Measurements from ENCODE around the gene TPRX1. TPM values are rescaled to one million over a fixed set of nuclear protein-coding genes. Genes with fewer than 3 reads are reported as not detected.

Gene TPRX1
- total RNA-seq, 1 experiment from 2014 or later: not detected

DNA sequence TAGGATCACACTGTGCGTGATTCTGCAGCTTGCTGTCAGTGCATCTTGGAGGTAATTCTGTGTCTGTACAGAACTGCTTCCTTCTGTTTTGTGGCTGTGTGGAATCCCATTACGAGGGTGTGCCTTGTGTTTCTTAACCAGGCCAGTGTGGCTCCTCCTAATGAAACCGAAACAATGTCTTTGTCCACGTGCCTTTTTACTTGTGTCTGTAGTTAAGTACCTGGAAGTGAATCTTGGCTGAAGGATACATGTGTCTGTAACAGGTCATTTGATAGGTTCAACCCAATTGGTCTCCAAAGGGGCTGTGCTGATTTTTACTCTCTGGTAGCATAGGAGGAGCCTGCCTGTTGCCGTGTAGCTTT, 45.9 kb downstream of the TPRX1 start:
- TF ChIP-seq CTCF (conservative IDR thresholded peaks at IDR 0.05; ENCODE audit: low read depth, low read length) (no peak), EZH2 (IDR thresholded peaks at IDR 0.05; ENCODE audit: borderline replicate concordance, low read depth, low read length, poor library complexity, severe bottlenecking) (no peak)
- BruUV-seq (replicated peaks): no TSS peak
- H3K36me3 ChIP-seq (ENCODE audit: insufficient read depth, low read length, poor library complexity, severe bottlenecking): peaks cover 41% of the 10 kb centered on the region
- ChIA-PET POLR2A (ENCODE audit: low non-redundant PET) (no interaction called here), CTCF (no interaction called here)
- intact Hi-C loops (cut with micrococcal nuclease; ENCODE audit: unreplicated experiment): no loop called here
- DNase-seq (ENCODE audit: low spot score): no peak
- no peaks in the 10 kb centered on the region for H3K27me3 ChIP-seq (replicated peaks; ENCODE audit: insufficient read depth, low read depth, low read length, poor library complexity)
- H3K4me3 ChIP-seq (ENCODE audit: low read depth, low read length, poor library complexity, severe bottlenecking): no peak overlapping the region
- H3K27ac ChIP-seq (ENCODE audit: low read depth, low read length, poor library complexity, severe bottlenecking): no peak overlapping the region
- H3K9me3 ChIP-seq (ENCODE audit: low read depth, low read length, poor library complexity, severe bottlenecking): no peaks in the 10 kb centered on the region
- H3K4me1 ChIP-seq (ENCODE audit: insufficient read depth, low read length, poor library complexity, severe bottlenecking): no peaks in the 10 kb centered on the region

GRCh38 chr19:47757617-47758442, 46.5 kb downstream of the TPRX1 start:
- ChIA-PET POLR2A (ENCODE audit: low non-redundant PET) (no interaction called here), CTCF (interaction anchor here (0.5 to 0.7 kb wide), 2 partner anchors 10 to 44 kb away, joined by 5 to 6 read pairs; partner anchors contain the start of gene EHD2)
- intact Hi-C loops (cut with micrococcal nuclease; ENCODE audit: unreplicated experiment): no loop called here
- no peak overlapping the region for H3K4me3 ChIP-seq (ENCODE audit: low read depth, low read length, poor library complexity, severe bottlenecking)
- no peak for TF ChIP-seq EZH2 (IDR thresholded peaks at IDR 0.05; ENCODE audit: borderline replicate concordance, low read depth, low read length, poor library complexity, severe bottlenecking)
- TF ChIP-seq CTCF (conservative IDR thresholded peaks at IDR 0.05; ENCODE audit: low read depth, low read length): no peak
- peaks cover 46% of the 10 kb centered on the region for H3K36me3 ChIP-seq (ENCODE audit: insufficient read depth, low read length, poor library complexity, severe bottlenecking)
- no peaks in the 10 kb centered on the region for H3K4me1 ChIP-seq (ENCODE audit: insufficient read depth, low read length, poor library complexity, severe bottlenecking)
- H3K27ac ChIP-seq (ENCODE audit: low read depth, low read length, poor library complexity, severe bottlenecking): no peak overlapping the region
- TSS peak; percentile 4 for BruUV-seq (replicated peaks)
- no peaks in the 10 kb centered on the region for H3K9me3 ChIP-seq (ENCODE audit: low read depth, low read length, poor library complexity, severe bottlenecking)
- DNase-seq (ENCODE audit: low spot score): no peak
- no peaks in the 10 kb centered on the region for H3K27me3 ChIP-seq (replicated peaks; ENCODE audit: insufficient read depth, low read depth, low read length, poor library complexity)

- intact Hi-C loops (cut with micrococcal nuclease; ENCODE audit: unreplicated experiment): no loop called here
- Histone ChIP-seq H3K27me3 (replicated peaks; ENCODE audit: insufficient read depth, low read depth, low read length, poor library complexity) (no peaks in the 10 kb centered on the region), H3K4me1 (ENCODE audit: insufficient read depth, low read length, poor library complexity, severe bottlenecking) (no peaks in the 10 kb centered on the region), H3K36me3 (ENCODE audit: insufficient read depth, low read length, poor library complexity, severe bottlenecking) (peaks cover 53% of the 10 kb centered on the region), H3K4me3 (ENCODE audit: low read depth, low read length, poor library complexity, severe bottlenecking) (no peak overlapping the region), H3K27ac (ENCODE audit: low read depth, low read length, poor library complexity, severe bottlenecking) (no peak overlapping the region), H3K9me3 (ENCODE audit: low read depth, low read length, poor library complexity, severe bottlenecking) (no peaks in the 10 kb centered on the region)
- CTCF ChIA-PET: interaction anchor here (0.5 kb wide), 1 partner anchor 11 kb away, joined by 5 read pairs; no protein-coding TSS in a partner anchor
- no TSS peak for BruUV-seq (replicated peaks)
- no peak for DNase-seq (ENCODE audit: low spot score)
- POLR2A ChIA-PET (ENCODE audit: low non-redundant PET): no interaction called here
- TF ChIP-seq EZH2 (IDR thresholded peaks at IDR 0.05; ENCODE audit: borderline replicate concordance, low read depth, low read length, poor library complexity, severe bottlenecking) (no peak), CTCF (conservative IDR thresholded peaks at IDR 0.05; ENCODE audit: low read depth, low read length) (no peak)
These were observed 47.3 kb downstream of the TPRX1 start for GRCh38 chr19:47756953-47757608.

Data from A673 (cell line).